Stimulated activated naive CD8-positive, alpha-beta T cell treated with anti-CD3 and anti-CD28 coated beads, Interleukin-15, Interleukin-2, amounts not matched to agents 100 ng/mL and 50 ng/mL, for 24 hours (primary cell): ENCODE results near the gene RGMA.
A peak's percentile ranks its signal among the peaks of the same experiment; 100 is the strongest.

Experiments
- H3K27ac Mint-ChIP-seq: one replicate; pipeline ENCODE4 v1.8.0; 2021; ENCODE audit warnings: mild to moderate bottlenecking, mixed read lengths
- H3K27me3 Mint-ChIP-seq: one replicate; pipeline ENCODE4 v1.8.0; 2021; ENCODE audit warnings: mixed read lengths
- H3K36me3 Mint-ChIP-seq: one replicate; pipeline ENCODE4 v1.8.0; 2021; ENCODE audit warnings: low read depth, mixed read lengths
- H3K4me1 Mint-ChIP-seq: one replicate; pipeline ENCODE4 v1.8.0; 2021; ENCODE audit warnings: low read depth, mixed read lengths
- H3K4me3 Mint-ChIP-seq: one replicate; pipeline ENCODE4 v1.8.0; 2021; ENCODE audit warnings: mild to moderate bottlenecking, mixed read lengths
- H3K9me3 Mint-ChIP-seq: one replicate; pipeline ENCODE4 v1.8.0; 2021; ENCODE audit warnings: mixed read lengths

Gene RGMA

DNA sequence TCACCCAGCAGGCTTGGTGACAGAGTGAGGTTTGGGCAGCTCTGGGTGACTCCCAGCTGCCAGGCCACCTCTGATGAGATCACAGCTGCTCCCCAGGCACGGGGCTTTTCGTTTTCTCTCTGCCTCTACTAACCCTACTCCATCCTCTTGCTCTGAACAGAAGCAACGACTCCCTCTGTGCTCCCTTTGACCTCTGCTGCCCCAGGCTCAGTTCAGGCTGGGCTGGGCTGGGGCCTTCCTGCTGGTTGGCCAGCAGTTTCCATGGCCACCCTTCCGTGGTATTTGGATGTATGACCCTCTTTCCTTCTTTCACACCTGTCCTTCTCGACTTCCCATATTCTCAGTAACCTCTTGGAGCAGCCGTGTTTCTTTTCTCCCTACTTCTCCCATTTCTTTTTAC lies 8.6 kb downstream of the RGMA start:
- Mint-ChIP-seq H3K9me3 (no peaks in the 10 kb centered on the region), H3K27ac (no peak overlapping the region), H3K36me3 (no peaks in the 10 kb centered on the region), H3K4me1 (no peaks in the 10 kb centered on the region), H3K27me3 (peaks cover 60% of the 10 kb centered on the region), H3K4me3 (no peak overlapping the region)

DNA sequence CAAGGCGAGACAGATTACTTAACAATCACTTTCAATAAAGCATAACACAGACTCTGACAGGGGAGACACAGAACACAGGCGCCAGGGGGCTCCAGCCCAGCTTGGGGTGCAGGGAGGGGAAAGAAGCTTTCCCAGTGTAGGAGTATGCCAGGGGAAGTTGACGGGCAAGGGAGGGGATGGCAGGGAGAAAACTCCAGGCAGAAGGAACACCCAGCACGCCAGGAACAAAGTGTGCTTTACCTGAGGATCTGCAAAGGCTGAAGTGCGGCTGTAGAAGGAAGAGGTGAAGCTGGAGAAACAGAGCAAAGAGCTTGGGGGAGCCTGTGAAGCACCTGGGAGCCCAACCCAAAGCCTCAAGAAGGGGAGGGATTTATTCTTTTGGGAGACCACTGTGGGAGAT lies 12.1 kb downstream of the RGMA start:
- H3K4me3 Mint-ChIP-seq, result no peak overlapping the region
- H3K36me3 Mint-ChIP-seq, result no peaks in the 10 kb centered on the region
- H3K27ac Mint-ChIP-seq, result no peak overlapping the region
- H3K27me3 Mint-ChIP-seq, result peaks cover 69% of the 10 kb centered on the region
- peaks cover 14% of the 10 kb centered on the region for H3K4me1 Mint-ChIP-seq
- no peaks in the 10 kb centered on the region for H3K9me3 Mint-ChIP-seq

DNA sequence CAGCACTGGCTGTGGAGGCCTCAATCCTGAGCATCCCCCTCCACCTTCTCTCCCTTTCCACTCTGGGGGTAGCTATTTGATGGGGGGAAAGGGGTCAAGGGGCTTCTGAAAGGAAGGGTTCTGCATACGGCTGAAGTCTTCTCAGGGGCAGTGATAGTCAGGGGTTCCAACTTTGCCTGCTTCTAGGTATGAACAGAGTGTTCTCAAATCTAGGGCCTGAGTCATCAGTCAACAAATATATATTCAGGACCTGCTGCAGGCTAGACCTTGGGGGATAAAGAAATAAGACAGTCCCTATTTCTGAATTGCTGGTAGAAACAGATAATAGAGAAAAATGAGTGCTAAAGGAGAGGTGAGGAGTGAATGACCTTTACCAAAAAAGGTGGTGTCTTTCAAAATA lies 12.8 kb downstream of the RGMA start:
- no peaks in the 10 kb centered on the region for H3K36me3 Mint-ChIP-seq
- H3K4me1 Mint-ChIP-seq, result peaks cover 15% of the 10 kb centered on the region
- no peaks in the 10 kb centered on the region for H3K9me3 Mint-ChIP-seq
- peaks cover 69% of the 10 kb centered on the region for H3K27me3 Mint-ChIP-seq
- H3K4me3 Mint-ChIP-seq, result no peak overlapping the region
- H3K27ac Mint-ChIP-seq, result no peak overlapping the region

DNA sequence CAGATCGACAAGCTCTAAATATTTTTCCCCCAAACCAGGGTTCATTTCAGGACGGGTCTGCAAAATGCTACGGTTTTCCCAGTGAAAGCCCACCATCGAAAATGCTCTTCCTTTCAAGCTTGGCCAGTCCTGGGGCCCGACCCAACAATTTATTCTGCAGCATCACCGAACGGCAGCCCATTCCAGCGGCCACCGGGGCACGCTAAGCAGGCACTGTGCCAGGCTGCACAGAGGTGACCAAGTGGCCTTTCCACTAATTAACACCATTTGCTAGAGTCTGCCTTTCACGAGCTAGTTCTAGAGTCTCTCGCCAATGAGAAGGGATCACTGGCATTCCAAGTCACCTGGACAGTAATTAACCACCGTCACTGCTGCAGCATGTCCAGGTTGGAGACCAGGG lies 14.4 kb downstream of the RGMA start:
- peaks cover 76% of the 10 kb centered on the region for H3K27me3 Mint-ChIP-seq
- no peak overlapping the region for H3K4me3 Mint-ChIP-seq
- H3K36me3 Mint-ChIP-seq, result no peaks in the 10 kb centered on the region
- no peak overlapping the region for H3K27ac Mint-ChIP-seq
- H3K9me3 Mint-ChIP-seq, result no peaks in the 10 kb centered on the region
- H3K4me1 Mint-ChIP-seq, result peaks cover 15% of the 10 kb centered on the region

DNA sequence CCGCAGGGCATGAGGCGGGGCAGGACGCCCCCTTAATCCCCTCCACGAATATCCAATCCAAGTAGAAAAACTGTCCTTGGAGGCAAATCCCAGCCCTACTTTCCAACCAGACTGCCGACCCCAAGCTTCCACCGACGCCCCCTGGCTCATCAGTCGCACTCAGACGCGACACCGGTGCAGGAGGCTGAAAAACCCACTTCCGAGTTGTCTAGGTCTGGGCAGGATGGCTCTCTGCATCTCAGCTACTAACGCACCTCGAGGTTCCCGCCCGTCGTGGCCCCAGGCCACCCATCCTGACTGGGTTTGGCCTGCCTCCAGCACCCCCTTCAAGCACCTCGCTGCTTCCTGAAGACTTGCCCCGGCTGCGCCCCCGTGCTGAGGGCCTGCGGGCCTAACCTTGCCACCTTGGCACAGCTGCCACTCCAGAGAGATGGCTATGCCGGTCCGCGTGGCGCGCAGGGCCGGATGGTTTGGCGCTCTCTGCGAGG lies 15.5 kb downstream of the RGMA start:
- no peaks in the 10 kb centered on the region for H3K9me3 Mint-ChIP-seq
- peaks cover 68% of the 10 kb centered on the region for H3K27me3 Mint-ChIP-seq
- H3K36me3 Mint-ChIP-seq, result no peaks in the 10 kb centered on the region
- no peak overlapping the region for H3K27ac Mint-ChIP-seq
- H3K4me1 Mint-ChIP-seq, result peaks cover 15% of the 10 kb centered on the region
- peak overlapping the region; percentile 67 for H3K4me3 Mint-ChIP-seq

DNA sequence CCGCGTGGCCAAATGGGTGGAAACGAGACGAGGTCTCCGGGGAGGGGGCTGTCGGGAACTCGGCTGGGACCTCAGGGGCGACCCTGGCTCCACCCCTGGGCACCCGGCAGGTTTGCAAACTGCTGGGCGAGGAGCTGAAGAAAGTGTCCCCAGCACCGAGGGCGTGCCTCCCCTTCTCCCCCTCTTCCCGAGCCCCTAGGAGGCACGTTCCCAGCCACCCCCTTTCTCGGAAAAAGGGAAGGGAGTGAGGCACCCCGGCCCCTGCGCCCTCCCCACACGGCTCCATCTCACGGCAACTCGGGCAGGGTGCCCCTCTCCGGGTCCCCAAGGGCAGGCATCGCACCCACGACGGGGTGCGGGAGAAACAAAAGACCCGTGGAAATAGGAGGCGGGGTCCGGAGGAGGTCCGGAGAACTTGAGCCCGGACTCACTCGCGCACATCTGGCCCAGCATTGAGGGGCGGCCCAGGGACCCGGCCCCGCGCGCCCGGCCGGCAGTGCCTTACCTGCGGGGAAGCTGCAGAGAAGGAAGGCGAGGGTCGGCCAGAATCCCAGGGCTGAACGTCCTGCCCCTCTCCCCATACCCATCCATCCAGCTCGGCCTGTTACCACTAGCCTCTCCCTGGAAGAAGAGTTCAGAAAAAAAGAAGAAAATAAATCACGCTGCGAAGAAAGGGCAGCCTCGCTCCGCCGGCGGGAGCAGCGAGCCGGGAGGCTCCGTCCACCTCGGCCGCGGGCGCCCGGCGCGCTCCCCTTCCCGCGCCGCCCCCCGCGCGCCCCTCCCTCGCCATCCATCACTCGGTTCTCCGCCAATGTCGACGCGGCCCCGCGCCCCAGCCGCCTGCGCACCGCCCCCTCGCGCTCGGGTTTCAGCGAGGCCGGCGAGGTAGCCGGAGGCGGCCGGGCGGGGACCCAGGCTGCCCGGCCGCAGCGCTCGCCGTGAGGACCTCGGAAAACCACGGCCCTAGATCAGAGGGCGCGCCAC lies 16.3 kb downstream of the RGMA start:
- Mint-ChIP-seq H3K36me3 (no peaks in the 10 kb centered on the region), H3K4me3 (peak overlapping the region; percentile 42), H3K9me3 (no peaks in the 10 kb centered on the region), H3K27ac (no peak overlapping the region), H3K27me3 (peaks cover 62% of the 10 kb centered on the region), H3K4me1 (peaks cover 15% of the 10 kb centered on the region)

DNA sequence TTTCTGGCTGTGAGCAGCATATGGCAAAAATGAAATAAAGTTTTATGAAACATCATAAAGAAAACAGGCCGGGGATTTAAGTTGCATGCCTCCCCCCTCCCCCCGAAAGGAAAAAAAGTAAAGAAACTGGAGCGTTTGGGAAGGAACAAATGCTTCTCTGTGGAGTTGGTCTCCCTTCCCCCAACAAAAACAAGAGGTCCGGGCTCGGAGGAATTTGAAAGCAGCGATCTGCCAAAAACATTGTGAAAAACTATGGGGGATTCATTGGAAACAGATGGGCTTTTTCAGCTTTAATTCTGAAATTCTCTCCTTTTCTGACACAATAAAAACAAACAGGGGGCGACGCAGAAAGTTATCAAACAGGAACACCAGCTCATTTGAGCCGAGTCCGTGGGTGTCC lies 17.0 kb downstream of the RGMA start:
- Mint-ChIP-seq H3K36me3 (no peaks in the 10 kb centered on the region), H3K4me3 (peak overlapping the region; percentile 42), H3K4me1 (peaks cover 15% of the 10 kb centered on the region), H3K27me3 (peaks cover 59% of the 10 kb centered on the region), H3K27ac (no peak overlapping the region), H3K9me3 (no peaks in the 10 kb centered on the region)

DNA sequence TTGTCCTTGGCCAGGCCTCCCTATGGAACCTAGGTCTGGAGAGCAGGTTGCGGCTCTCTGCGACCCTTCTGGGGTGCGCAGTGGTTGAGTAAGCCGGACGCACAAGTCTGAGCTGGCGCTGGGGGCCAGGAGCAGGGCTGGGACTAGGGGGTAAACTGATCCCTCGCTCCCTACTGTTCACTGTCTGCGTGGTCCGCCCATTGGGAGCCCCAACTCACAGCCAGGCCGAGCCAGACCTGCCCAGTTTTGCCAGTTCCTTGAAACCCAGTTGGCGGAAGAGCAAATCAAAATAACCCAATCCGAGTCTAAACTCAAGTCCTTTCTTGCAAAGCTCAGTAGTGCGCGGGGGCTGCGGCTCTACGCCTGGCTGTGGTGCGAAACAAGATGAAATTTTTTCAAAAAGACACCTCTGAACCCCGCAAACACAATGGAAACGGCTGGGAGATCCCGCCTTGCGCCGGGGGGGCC lies 17.5 kb downstream of the RGMA start:
- peaks cover 59% of the 10 kb centered on the region for H3K27me3 Mint-ChIP-seq
- peaks cover 15% of the 10 kb centered on the region for H3K4me1 Mint-ChIP-seq
- H3K4me3 Mint-ChIP-seq, result no peak overlapping the region
- no peak overlapping the region for H3K27ac Mint-ChIP-seq
- H3K36me3 Mint-ChIP-seq, result no peaks in the 10 kb centered on the region
- no peaks in the 10 kb centered on the region for H3K9me3 Mint-ChIP-seq

DNA sequence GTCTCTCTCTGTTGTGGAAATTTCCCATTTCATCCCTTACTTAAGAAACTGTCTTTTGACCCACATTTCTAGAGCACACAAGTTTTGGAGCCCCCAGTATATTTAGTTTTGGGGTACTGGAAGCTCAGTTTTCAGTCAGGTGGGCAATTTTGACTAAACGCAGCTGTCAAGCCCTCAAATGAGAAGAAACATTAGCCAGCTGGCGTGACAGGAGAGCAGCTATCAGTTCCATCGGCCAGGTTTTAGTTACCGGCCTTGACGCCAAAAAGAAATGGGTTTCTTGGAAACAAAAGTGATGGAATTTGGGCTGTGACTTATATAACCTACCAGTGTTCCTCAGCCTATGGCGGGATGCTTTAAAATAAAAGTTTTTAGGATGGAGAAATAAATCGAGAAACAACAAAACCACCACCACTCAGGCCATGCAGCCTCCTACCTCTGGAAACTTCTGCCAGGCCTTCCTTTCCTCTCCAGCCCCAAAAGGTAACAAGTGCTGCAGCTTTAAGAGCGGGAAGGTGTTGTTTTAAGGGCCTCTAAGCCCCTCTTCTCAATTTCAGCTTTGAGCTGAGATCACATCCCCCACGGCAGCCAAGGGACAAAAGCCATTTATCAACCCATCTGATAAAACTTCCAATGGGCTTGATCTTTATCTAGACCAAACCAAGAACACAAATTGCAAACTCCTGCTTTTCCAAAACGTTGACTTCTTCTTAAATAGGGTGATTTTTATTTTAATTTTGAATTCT lies 18.3 kb downstream of the RGMA start:
- Mint-ChIP-seq H3K36me3 (no peaks in the 10 kb centered on the region), H3K27ac (no peak overlapping the region), H3K9me3 (no peaks in the 10 kb centered on the region), H3K4me1 (peaks cover 15% of the 10 kb centered on the region), H3K4me3 (no peak overlapping the region), H3K27me3 (peaks cover 52% of the 10 kb centered on the region)

DNA sequence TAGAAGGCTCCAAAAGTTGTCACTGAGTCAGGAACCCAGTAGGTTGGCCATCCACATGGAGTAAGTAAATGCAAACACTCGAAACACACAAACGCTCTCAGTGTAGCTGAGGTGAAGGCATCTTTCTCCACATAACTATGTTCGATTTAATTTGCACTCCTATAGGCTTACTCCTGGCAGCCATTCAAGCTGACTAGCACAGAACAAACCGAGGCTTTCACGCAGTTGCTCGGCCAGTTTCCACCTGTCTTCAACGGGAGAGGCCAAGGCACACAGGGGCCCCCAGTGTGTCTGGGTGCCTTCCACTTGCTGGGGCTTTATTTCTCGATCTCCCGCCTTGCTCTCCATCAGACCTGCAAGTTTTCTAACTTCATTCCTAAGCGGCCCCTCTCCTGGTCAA lies 18.9 kb downstream of the RGMA start:
- Mint-ChIP-seq H3K4me1 (peaks cover 15% of the 10 kb centered on the region), H3K9me3 (no peaks in the 10 kb centered on the region), H3K36me3 (no peaks in the 10 kb centered on the region), H3K4me3 (no peak overlapping the region), H3K27me3 (peaks cover 48% of the 10 kb centered on the region), H3K27ac (no peak overlapping the region)

DNA sequence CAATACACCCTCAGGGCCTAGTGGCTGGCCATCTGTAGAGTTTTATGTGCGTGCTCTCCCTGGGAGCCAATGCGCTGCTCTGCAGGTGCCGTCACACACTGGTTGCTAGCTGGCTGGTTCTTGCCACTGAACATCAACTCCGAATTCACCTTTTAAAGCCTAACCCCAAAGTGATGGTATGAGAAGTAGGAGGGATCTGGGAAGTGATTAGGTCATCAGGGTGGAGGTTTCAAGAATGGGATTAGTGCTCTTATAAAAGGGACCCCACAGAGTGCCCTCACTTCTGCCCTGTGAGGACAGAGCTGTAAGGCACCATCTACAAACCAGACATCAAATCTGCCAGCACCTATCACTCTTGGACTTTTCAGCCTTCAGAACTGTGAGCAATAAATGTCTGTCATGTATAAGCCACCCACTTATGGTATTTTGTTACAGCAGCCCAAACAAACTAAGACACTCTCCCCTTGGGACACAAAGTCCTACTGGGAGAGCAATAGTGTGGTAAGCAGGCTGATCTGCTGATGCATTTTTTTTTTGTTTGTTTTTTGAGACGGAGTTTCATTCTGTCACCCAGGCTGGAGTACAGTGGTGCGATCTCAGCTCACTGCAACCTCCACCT lies 20.3 kb downstream of the RGMA start:
- Mint-ChIP-seq H3K36me3 (no peaks in the 10 kb centered on the region), H3K4me1 (peaks cover 13% of the 10 kb centered on the region), H3K4me3 (no peak overlapping the region), H3K27ac (no peak overlapping the region), H3K27me3 (peaks cover 40% of the 10 kb centered on the region), H3K9me3 (no peaks in the 10 kb centered on the region)

DNA sequence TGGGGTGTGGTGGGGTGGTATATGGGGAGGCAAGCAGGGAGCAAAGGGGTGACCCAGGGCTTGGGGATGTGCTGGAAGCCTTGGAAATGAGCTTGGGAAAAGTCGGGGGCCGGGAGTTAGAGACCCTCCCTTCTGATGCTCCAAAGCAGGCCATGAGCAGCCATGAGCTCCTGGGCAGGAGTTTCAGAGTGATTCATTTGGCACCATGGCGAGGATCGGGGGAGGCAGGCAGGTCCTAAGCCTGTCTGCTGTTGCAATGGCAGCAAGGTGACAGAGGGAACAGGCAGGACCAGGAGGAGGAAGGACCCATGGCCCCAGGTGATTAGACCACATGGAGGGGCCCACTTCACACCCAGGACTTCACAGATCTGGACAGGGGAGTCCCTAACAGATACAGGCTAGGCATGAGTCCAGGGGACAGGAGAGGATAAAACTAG lies 21.3 kb downstream of the RGMA start:
- Mint-ChIP-seq H3K27ac (no peak overlapping the region), H3K4me1 (peaks cover 8% of the 10 kb centered on the region), H3K4me3 (no peak overlapping the region), H3K9me3 (no peaks in the 10 kb centered on the region), H3K27me3 (peaks cover 33% of the 10 kb centered on the region), H3K36me3 (no peaks in the 10 kb centered on the region)

DNA sequence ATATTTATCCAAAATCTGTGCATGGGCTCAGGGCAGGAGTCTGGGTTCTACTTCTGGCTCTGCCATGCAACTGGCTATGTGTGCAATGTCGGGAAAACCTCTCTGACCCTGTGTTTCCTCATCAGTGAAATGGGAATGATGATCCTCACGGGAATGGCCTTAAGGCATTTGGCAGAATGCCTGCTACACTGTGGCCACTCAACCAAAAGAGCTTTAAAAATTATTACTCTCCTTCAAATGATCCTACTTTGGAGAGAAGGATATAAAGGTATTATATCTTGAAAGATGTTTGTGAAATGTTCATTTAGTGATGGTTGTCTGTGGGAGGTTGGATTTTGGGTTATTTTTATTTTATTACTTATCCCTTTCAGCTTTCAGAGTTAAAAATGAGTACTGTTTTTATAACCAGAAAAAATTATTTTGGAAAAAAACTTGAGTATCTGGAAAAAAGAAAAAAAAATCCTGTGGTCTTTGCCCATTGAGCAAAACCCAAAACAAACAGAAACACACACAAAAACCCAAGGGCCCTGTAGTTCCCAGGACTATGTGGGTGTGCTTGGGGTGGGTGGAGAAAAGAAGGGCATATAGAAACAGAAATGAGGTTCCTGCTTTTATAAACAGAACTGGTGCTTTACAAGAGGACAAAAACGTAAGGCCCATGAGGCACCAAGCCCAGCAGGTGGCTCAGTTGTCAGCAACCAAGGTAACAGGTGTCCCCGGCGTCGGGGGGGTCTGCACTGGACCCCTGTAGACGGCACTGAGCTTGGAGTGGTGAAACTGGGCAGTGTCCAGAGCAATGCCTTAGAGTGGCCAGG lies 22.0 kb downstream of the RGMA start:
- no peaks in the 10 kb centered on the region for H3K9me3 Mint-ChIP-seq
- no peak overlapping the region for H3K27ac Mint-ChIP-seq
- no peaks in the 10 kb centered on the region for H3K36me3 Mint-ChIP-seq
- peaks cover 2% of the 10 kb centered on the region for H3K4me1 Mint-ChIP-seq
- H3K4me3 Mint-ChIP-seq, result no peak overlapping the region
- peaks cover 27% of the 10 kb centered on the region for H3K27me3 Mint-ChIP-seq

DNA sequence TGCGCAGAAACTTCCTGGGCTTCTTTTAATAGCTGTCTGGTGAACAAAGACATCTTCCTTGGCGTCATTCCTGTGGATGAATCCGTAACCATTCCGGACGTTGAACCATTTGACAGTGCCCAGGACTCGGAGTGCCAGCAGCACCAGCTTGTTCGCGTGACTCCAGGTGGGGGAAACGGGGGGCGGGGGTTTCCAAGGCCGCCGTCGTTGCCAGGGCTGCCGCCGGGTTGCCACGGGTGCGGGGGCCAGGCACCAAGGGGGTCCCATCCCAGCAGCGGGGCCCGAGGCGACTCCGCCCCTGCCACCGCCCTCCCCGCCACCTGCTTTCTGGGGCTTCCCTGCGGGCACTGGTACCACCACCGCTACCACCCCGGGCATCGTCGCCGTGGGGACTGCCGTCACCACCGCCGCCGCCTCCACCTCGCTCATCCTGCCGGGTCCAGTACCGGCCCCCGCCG lies 22.8 kb downstream of the RGMA start:
- Mint-ChIP-seq H3K4me3 (no peak overlapping the region), H3K27me3 (peaks cover 19% of the 10 kb centered on the region), H3K9me3 (no peaks in the 10 kb centered on the region), H3K27ac (no peak overlapping the region), H3K4me1 (no peaks in the 10 kb centered on the region), H3K36me3 (no peaks in the 10 kb centered on the region)
